Measurements from ENCODE around the gene COLGALT1.
"Not testable (repeated sequence)": the region's sequence is repeated elsewhere in the genome, so short reads cannot be mapped to it uniquely, and the experiment has no call there.

Gene COLGALT1

GRCh38 chr19:17562561-17562960 lies 7.1 kb downstream of the COLGALT1 start:
- DNase-seq, result no peak

GRCh38 chr19:17564781-17565180 lies 9.3 kb downstream of the COLGALT1 start:
- no peak for DNase-seq

- DNase-seq, result no peak
Measured at GRCh38 chr19:17565611-17566010, 10.2 kb downstream of the COLGALT1 start.

GRCh38 chr19:17567940-17568339 lies 12.5 kb downstream of the COLGALT1 start:
- no peak for DNase-seq

DNA sequence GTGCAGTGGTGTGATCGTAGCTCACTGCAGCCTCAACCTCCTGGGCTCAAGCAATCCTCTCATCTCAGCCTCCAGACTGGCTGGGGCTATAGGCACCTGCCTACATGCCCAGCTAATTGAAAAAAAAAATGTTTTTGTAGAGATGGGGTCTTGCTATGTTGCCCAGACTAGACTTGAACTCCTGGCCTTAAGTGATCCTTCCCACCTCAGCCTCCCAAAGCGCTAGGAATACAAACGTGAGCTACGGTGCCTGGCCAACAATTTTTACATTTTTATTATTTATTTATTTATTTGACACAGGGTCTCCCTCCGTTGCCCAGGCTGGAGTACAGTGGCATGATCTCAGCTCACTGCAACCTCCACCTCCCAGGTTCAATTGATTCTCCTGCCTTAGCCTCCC lies 14.8 kb downstream of the COLGALT1 start:
- not testable (repeated sequence) for DNase-seq

- no peak for DNase-seq
Measured at GRCh38 chr19:17570791-17571190, 15.3 kb downstream of the COLGALT1 start.

DNA sequence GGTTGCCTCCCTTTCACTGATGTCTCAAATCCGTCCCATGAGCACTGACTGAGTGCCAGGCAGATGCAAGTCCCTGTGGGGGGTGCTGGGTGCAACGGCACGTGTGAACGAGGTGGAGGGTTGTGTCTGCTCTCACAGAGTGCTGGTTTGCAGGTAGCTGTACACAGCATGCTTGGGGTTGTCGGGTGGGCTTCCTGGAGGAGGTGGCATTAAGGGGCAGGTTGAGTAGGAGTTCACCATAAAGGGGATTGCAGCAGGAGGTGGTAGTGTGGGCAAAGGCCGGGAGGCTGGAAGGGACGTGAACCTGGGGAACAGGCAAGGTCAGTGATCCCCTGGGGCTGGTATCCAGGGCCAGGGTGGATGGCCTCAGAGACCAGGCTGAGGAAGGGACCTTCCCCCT lies 17.2 kb downstream of the COLGALT1 start:
- no peak for DNase-seq

DNA sequence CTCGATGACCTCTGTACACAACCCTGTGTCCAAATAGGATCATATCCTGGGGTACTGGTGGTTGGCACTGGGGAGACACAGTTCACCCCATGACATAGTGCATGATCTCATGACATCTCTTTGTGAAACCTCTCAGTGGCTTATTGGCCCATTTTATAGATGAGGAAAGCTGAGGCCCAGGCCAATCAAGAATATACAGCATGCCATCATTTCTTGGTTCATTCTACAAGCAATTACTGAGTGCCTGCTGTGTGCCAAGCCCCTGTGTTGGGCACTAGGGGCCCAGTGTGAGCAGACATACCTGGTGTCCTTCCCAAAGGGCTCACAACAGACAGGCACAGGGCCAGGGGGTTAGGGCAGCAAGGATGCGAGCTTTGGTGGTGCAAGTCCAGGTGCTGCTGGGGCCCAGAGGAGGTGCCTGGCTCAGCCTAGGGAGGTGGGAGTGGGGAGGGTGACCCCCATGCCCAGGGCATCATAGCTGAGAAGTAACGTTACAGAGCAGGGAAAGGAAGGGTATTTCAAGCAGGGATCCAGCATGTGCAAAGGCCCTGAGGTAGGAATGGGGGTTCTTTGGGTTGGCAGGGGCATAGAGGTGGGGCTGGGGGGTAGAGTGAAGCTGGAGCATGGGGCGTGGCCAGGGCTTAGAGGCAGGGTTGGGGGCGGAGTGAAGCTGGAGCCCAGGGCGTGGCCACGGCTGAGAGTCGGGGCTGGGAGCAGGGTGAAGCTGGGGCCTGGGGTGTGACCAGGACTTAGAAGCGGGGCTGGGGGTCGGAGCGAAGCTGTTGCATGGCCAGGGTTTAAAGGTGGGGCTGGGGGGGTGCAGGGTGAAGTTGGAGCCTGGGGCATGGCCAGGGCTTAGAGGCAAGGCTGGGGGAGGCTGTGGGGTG lies 20.7 kb downstream of the COLGALT1 start:
- no peak for DNase-seq

DNA sequence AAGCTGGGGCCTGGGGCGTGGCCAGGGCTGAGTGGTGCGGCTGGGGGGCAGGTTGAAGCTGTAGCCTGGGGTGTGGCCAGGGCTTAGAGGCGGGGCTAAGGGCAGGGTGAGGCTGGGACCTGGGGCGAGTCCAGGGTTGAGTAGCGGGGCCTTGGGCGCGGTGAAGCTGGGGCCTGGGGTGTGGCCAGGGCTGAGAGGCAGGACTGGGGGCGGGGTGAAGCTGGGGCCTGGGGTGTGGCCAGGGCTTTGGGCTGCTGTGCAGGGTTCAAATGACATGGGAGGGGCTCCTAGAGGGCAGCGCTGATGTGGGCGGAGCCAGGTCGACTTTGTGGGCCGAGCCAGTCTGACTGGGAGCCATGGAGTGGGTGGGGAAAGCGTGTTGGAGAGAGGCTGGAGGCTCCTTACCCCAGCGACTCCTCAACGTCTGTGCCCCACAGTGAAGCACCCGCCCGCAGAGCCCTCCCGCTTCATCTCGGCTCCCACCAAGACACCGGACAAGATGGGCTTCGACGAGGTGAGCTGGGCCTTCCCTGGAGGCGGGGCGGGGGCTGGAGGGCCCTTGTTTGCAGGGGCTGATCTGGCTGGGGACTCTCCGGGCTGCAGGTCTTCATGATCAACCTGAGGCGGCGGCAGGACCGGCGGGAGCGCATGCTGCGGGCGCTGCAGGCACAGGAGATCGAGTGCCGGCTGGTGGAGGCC lies 21.5 kb downstream of the COLGALT1 start:
- DNase-seq, result no peak

DNA sequence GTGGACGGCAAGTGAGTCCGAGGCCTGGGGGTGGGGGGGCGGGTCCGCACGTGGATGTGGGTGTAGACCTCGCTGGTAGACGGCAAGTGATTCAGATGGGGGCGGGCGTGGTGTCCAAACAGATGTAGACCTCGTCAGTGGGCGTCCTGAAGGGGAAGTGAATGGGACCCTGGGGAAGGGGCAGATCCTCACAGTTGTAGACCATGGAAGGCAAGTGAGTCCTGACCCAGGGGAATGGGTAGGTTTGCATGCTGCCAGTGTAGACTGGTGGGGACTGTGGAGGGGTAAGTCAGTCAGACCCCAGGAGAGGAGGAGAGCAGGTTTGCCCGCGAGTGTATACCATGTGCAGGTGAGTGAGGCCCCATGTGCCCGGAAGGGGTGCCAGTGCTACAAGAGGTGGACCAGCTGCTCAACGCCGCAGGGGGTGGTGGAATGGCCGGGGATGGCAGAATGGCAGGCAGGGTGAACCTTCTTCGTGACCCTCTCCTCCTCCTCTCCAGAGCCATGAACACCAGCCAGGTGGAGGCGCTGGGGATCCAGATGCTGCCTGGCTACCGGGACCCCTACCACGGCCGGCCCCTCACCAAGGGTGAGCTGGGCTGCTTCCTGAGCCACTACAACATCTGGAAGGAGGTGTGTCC lies 22.1 kb downstream of the COLGALT1 start:
- no peak for DNase-seq

DNA sequence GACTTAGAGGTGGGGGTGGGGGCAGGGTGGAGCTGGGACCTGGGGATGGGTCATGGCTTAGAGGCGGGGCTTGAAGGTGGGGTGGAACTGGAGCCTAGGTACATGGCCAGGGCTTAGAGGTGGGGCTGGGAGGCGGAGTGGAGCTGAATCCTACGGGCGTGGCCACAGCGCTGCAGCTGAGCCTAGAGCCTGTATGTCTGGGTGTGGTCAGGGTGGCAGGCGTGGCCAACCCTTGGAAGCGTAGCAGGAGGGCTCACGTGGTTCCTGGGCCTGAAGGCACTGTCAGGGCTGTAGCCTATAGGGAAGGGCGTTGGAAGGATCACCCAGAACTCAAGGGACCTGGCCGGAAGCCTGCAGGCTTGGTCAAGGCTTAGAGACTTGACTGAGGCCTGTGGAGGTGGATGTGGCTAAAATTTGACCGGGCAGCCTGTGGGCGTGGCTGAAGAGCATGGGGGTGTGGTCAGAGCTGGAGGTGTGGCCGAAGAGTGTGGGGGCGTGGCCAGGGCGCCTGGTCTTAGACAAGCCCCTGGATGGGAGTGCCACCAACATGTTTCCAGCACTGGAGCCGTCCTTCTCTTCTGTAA lies 24.3 kb downstream of the COLGALT1 start:
- DNase-seq, result no peak

DNA sequence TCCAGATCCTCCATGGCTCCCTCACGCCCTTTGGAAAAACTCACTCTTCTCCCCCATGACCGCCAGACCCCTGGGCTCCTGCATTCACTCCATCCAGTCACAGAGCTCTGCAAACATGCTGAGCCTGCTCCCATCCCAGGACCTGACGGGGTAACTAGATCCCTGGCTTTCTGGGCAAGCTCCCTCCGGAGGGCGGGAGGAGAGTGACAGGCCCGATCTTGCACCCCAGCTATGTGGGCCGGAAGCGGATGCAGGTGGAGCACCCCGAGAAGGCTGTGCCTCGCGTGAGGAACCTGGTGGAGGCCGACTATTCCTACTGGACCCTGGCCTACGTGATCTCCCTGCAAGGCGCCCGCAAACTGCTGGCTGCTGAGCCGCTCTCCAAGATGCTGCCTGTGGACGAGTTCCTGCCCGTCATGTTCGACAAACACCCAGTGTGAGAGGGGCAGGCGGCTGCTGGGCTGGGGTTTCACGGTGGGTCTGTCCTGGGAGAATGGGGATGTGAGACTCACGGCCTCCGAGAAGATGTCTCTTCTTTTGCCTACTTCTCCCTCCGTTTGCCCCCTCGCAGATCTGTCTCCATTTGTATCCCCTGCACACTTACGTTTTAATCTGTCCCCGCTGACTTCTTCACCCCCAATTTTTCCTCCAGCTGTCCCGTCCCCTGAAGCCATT lies 25.2 kb downstream of the COLGALT1 start:
- no peak for DNase-seq

DNA sequence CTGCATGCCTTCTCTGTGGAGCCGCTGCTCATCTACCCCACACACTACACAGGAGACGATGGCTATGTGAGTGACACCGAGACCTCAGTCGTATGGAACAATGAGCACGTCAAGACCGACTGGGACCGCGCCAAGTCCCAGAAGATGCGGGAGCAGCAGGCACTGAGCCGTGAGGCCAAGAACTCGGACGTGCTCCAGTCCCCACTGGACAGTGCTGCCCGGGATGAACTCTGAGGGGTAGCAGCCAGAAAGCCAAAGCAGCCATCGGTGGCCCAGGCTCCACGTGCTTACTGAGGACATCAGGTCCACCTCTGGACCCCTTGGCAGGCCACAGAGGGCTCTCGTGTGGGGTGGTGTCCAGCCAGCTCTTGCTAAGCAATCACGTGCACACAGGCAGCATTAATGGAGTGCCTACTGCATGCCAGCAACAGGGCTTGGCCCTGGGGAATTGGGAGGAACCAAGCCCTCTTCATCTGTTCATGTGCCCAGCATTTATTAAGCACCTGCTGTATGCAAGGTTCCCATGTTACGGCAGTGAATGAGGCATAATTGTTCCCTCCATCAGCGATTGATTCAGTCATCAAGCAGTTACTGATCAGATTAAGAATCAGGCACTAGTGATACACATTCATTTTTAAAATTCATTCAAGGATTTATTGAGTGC lies 25.9 kb downstream of the COLGALT1 start:
- no peak for DNase-seq

- no peak for DNase-seq
Measured at GRCh38 chr19:17582613-17583012, 27.2 kb downstream of the COLGALT1 start.

DNA sequence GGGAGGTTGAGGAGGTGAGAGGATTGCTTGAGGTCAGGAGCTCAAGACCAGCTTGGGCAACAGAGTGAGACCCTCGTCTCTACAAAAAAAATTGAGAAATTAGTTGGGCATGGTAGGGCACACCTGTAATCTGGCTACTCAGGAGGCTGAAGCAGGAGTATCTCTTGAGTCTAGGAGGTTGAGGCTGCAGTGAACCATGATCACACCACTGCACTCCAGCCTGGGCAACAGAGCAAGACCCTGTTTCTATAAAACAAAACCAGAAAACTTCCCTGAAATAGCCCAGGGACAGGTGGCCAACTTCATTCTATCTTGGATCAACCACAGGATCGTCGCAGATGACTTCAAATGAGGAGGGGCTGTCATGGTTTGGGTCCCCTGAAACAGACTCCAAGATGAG lies 28.7 kb downstream of the COLGALT1 start:
- DNase-seq, result no peak

GRCh38 chr19:17585395-17585794 lies 29.9 kb downstream of the COLGALT1 start:
- not testable (repeated sequence) for DNase-seq

DNA sequence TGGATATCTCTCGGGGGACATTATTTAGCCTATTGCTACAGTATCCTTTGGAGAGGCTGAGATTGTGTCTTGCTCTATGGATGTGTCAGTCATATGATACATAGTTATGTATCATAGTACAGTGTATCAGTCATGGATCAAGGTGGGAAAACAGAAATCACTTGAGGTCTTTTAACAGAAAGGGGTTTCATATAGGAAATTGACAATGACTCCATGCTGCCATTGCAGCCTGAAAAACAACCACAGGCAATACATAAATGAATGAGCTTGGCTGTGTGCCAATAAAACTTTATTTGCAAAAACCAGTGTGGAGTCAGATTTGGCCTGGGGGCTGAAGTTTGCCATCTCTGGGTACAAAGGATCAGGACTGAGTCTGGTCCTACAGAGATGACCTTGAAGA lies 35.4 kb downstream of the COLGALT1 start:
- DNase-seq, result no peak

DNA sequence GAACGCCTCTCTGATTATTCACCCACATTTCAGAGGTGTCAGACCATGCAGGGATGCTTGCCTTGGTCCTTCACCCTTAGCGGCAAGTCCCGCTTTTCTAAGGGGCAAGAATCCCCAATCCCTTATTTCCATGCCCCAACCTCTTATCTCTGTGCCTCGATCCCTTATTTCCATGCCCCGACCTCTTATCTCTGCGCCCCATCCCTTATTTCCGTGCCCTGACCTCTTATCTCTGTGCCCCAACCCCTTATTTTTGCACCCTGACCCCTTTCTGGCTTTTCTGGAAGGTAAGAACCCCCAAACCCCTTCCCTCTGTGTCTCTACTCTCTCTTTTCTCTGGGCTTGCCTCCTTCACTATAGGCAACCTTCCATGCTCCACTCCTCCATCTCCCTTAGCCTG lies 38.8 kb downstream of the COLGALT1 start:
- not testable (repeated sequence) for DNase-seq

GRCh38 chr19:17598063-17598462 lies 42.6 kb downstream of the COLGALT1 start:
- not testable (repeated sequence) for DNase-seq

GRCh38 chr19:17598953-17599352 lies 43.5 kb downstream of the COLGALT1 start:
- no peak for DNase-seq

GRCh38 chr19:17599780-17600179 lies 44.3 kb downstream of the COLGALT1 start:
- no peak for DNase-seq

DNA sequence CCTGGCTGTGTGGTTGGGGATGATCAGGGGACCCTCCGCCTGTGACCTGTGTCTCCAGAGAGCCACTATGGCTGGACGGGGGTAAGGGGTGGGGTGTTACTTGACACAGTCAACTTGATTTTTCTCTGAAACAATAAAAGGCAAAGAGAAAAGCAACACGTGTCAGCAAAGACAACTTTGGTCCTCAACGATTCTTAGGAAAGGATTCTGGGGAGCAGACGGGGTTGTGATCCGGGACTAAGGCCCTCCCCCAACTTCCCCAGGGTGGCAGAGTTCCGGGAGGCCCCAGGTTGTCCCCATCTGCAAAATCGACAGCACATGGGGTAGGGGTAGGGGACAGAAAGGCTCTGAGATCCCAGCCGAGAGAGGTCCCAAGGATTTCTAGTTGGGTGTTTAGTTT lies 46.2 kb downstream of the COLGALT1 start:
- DNase-seq, result no peak
